IPS-NIHi7 (cell line): ENCODE data around the gene NCOA3.
"Not testable (repeated sequence)": the region's sequence is repeated elsewhere in the genome, so short reads cannot be mapped to it uniquely, and the experiment has no call there.

Experiments used
- DNase-seq: peaks from one replicate; pipeline ENCODE4 v3.0.0; 2012; ENCODE audit warnings: mixed read lengths; ENCODE audit errors: extremely low spot score

NCOA3 gene

GRCh38 chr20:47535994-47536393 is 34.3 kb downstream of the NCOA3 start:
- DNase-seq, result no peak

- no peak for DNase-seq
Measured at GRCh38 chr20:47540443-47541354, 39.0 kb downstream of the NCOA3 start.

GRCh38 chr20:47541355-47541922 is 39.8 kb downstream of the NCOA3 start:
- DNase-seq, result no peak

GRCh38 chr20:47543006-47543431 is 41.3 kb downstream of the NCOA3 start:
- no peak for DNase-seq

- DNase-seq, result no peak
Measured at GRCh38 chr20:47544240-47544639, 42.6 kb downstream of the NCOA3 start.

- DNase-seq, result no peak
Measured at GRCh38 chr20:47544852-47545251, 43.2 kb downstream of the NCOA3 start.

GRCh38 chr20:47545499-47545898 is 43.8 kb downstream of the NCOA3 start:
- DNase-seq, result no peak

- DNase-seq, result no peak
Measured at GRCh38 chr20:47546184-47547033, 44.7 kb downstream of the NCOA3 start.

- no peak for DNase-seq
Measured at GRCh38 chr20:47547034-47547387, 45.3 kb downstream of the NCOA3 start.

GRCh38 chr20:47549671-47550070 is 48.0 kb downstream of the NCOA3 start:
- DNase-seq, result no peak

GRCh38 chr20:47551222-47551621 is 49.5 kb downstream of the NCOA3 start:
- no peak for DNase-seq

GRCh38 chr20:47551841-47552240 is 50.2 kb downstream of the NCOA3 start:
- DNase-seq, result no peak

GRCh38 chr20:47552996-47553395 is 51.3 kb downstream of the NCOA3 start:
- no peak for DNase-seq

- not testable (repeated sequence) for DNase-seq
Measured at GRCh38 chr20:47553594-47554235, 52.0 kb downstream of the NCOA3 start.

GRCh38 chr20:47554283-47554682 is 52.6 kb downstream of the NCOA3 start:
- DNase-seq, result not testable (repeated sequence)

- DNase-seq, result no peak
Measured at GRCh38 chr20:47557218-47557617, 55.5 kb downstream of the NCOA3 start.

GRCh38 chr20:47557791-47558190 is 56.1 kb downstream of the NCOA3 start:
- DNase-seq, result no peak

- DNase-seq, result no peak
Measured at GRCh38 chr20:47558295-47559066, 56.8 kb downstream of the NCOA3 start.

GRCh38 chr20:47559141-47559540 is 57.5 kb downstream of the NCOA3 start:
- DNase-seq, result no peak

- DNase-seq, result no peak
Measured at GRCh38 chr20:47561180-47561579, 59.5 kb downstream of the NCOA3 start.
